Measurements from ENCODE around the gene USH1G.

DNA sequence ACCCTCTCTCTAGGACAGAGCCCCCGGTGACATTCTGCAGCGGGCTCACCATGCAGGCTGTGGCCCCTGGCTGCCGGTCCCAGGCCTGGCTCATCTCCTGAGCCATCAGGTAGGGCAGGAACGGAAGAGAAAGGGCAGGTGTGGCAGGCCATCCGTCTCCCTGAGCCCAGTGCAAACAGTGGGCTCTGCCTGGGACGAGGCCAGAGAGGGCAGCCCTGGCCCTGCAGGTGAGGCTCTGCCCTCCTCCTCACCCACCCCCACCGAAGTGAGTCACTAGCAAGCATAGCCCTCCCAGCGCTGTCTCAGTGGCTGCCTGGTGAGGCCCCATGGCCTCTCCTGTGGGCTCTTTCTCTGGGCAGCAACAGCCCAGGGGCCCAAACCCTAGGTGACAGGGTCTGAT, 27.2 kb upstream of the USH1G start:
- TF ChIP-seq, protein P1, sequence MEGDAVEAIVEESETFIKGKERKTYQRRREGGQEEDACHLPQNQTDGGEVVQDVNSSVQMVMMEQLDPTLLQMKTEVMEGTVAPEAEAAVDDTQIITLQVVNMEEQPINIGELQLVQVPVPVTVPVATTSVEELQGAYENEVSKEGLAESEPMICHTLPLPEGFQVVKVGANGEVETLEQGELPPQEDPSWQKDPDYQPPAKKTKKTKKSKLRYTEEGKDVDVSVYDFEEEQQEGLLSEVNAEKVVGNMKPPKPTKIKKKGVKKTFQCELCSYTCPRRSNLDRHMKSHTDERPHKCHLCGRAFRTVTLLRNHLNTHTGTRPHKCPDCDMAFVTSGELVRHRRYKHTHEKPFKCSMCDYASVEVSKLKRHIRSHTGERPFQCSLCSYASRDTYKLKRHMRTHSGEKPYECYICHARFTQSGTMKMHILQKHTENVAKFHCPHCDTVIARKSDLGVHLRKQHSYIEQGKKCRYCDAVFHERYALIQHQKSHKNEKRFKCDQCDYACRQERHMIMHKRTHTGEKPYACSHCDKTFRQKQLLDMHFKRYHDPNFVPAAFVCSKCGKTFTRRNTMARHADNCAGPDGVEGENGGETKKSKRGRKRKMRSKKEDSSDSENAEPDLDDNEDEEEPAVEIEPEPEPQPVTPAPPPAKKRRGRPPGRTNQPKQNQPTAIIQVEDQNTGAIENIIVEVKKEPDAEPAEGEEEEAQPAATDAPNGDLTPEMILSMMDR (IDR thresholded peaks at IDR 0.05; ENCODE audit: low read length): no peak
- TF ChIP-seq EZH2 (optimal IDR thresholded peaks at IDR 0.05; ENCODE audit: low read depth, low read length): no peak

Measured in MM.1S (cell line).